ENCODE data around the gene BAAT. TPM values are rescaled to one million over a fixed set of nuclear protein-coding genes. Genes with fewer than 3 reads are reported as not detected.

The BAAT gene
- total and polyA plus RNA-seq, 11 donors, result 0.03 to 0.32 (median 0.17) TPM; not detected in 6

GRCh38 chr9:101419863-101420262, 35.1 kb upstream of the BAAT start:
- 53 to 64% (median 56%) methylated on average over 2 of the region's 2 CpGs for WGBS, 4 donors
- peaks cover 0 to 13% (median 0%) of the 10 kb centered on the region in 12 donors for H3K4me1 ChIP-seq
- intact Hi-C loops (cut with DNase I), result no loop called here
- no peaks in the 10 kb centered on the region for H3K27me3 ChIP-seq
- TF ChIP-seq CTCF (IDR thresholded peaks at IDR 0.05) (no peak), POLR2A (IDR thresholded peaks at IDR 0.05) (no peak)
- no peak overlapping the region for H3K4me3 ChIP-seq
- ATAC-seq, result peak in 2 of 4 donors; percentile 58 to 63
- DNase-seq, result no peak
- H3K9me3 ChIP-seq, result peaks cover 0 to 50% (median 4%) of the 10 kb centered on the region in 12 donors
- H3K27ac ChIP-seq, result no peak overlapping the region
- H3K36me3 ChIP-seq, result peaks cover 0 to 6% (median 0%) of the 10 kb centered on the region in 9 donors

GRCh38 chr9:101418518-101419430, 34.0 kb upstream of the BAAT start:
- H3K4me3 ChIP-seq, result no peak overlapping the region
- H3K9me3 ChIP-seq, result peaks cover 0 to 61% (median 13%) of the 10 kb centered on the region in 12 donors
- TF ChIP-seq CTCF (IDR thresholded peaks at IDR 0.05) (no peak), POLR2A (IDR thresholded peaks at IDR 0.05) (no peak)
- DNase-seq (no peak), ATAC-seq (peak in 1 of 4 donors; percentile 33)
- 59 to 61% (median 60%) methylated on average over 7 of the region's 7 CpGs for WGBS, 4 donors
- H3K4me1 ChIP-seq, result peaks cover 0 to 13% (median 0%) of the 10 kb centered on the region in 12 donors
- peaks cover 0 to 10% (median 0%) of the 10 kb centered on the region in 9 donors for H3K36me3 ChIP-seq
- no peaks in the 10 kb centered on the region for H3K27me3 ChIP-seq
- intact Hi-C loops (cut with DNase I), result no loop called here
- peak overlapping the region in 3 of 12 donors; percentile 6 to 15 (median 14) for H3K27ac ChIP-seq

DNA sequence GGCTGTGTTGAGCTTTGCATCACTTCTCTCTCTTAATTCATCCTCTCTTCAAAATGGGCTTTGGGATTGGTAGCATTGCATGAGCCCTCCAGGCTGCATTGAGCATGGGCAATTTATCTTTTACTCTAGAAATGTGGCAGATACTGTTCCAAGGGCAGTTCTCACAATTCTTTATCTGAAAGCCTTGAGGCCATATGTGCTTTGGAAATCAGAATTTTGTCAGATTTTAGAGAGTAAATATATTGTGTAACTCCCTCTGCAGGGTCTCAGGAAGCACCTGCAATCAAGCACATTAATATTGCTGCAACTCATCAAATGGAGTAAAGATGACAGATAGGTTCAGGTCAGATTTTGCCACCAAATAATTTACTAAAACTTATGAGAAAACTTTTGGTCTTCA, 33.2 kb upstream of the BAAT start:
- Histone ChIP-seq H3K4me3 (no peak overlapping the region), H3K36me3 (peaks cover 0 to 10% (median 0%) of the 10 kb centered on the region in 9 donors), H3K27me3 (no peaks in the 10 kb centered on the region), H3K9me3 (peaks cover 0 to 69% (median 21%) of the 10 kb centered on the region in 12 donors), H3K4me1 (peaks cover 0 to 13% (median 0%) of the 10 kb centered on the region in 12 donors), H3K27ac (no peak overlapping the region)
- TF ChIP-seq CTCF (IDR thresholded peaks at IDR 0.05) (no peak), POLR2A (IDR thresholded peaks at IDR 0.05) (no peak)
- DNase-seq (no peak), ATAC-seq (no peak)
- intact Hi-C loops (cut with DNase I), result no loop called here

GRCh38 chr9:101417389-101417788, 32.6 kb upstream of the BAAT start:
- TF ChIP-seq POLR2A (IDR thresholded peaks at IDR 0.05) (no peak), CTCF (IDR thresholded peaks at IDR 0.05) (no peak)
- Histone ChIP-seq H3K4me3 (no peak overlapping the region), H3K27ac (no peak overlapping the region), H3K4me1 (peaks cover 0 to 13% (median 0%) of the 10 kb centered on the region in 12 donors), H3K9me3 (peaks cover 0 to 74% (median 26%) of the 10 kb centered on the region in 12 donors), H3K27me3 (no peaks in the 10 kb centered on the region), H3K36me3 (peaks cover 0 to 14% (median 0%) of the 10 kb centered on the region in 9 donors)
- intact Hi-C loops (cut with DNase I), result no loop called here
- no peak for ATAC-seq
- no peak for DNase-seq
